DND-41 (cell line): ENCODE measurements around the gene CADPS.

Experiments
- CTCF ChIP-seq: IDR thresholded peaks from 2 replicates; pipeline ENCODE4 v1.5.1; 2012; ENCODE audit warnings: borderline replicate concordance, low read length, moderate library complexity, mild to moderate bottlenecking; ENCODE audit not compliant: poor library complexity, severe bottlenecking; ENCODE audit errors: extremely low read depth
- EZH2 ChIP-seq: IDR thresholded peaks from 3 replicates; pipeline ENCODE4 v1.6.1; 2012; ENCODE audit warnings: borderline replicate concordance, low read depth, mild to moderate bottlenecking, moderate library complexity, low read length, inconsistent platforms; ENCODE audit not compliant: severe bottlenecking

- no peak for TF ChIP-seq EZH2
- no peak for TF ChIP-seq CTCF
Observed at GRCh38 chr3:62822905-62823304, 52.3 kb downstream of the CADPS start.
